GM19193 (cell line): ENCODE data around the gene MOCS2.

Experiments used
- POLR2A ChIP-seq: IDR thresholded peaks from 4 replicates; pipeline ENCODE4 v1.6.1; 2011; ENCODE audit not compliant: insufficient read depth, insufficient read length; ENCODE audit errors: extremely low read depth

MOCS2 gene

GRCh38 chr5:53076014-53076583 is 33.5 kb downstream of the MOCS2 start:
- no peak for TF ChIP-seq POLR2A

GRCh38 chr5:53073348-53073747 is 36.2 kb downstream of the MOCS2 start:
- TF ChIP-seq POLR2A = no peak

DNA sequence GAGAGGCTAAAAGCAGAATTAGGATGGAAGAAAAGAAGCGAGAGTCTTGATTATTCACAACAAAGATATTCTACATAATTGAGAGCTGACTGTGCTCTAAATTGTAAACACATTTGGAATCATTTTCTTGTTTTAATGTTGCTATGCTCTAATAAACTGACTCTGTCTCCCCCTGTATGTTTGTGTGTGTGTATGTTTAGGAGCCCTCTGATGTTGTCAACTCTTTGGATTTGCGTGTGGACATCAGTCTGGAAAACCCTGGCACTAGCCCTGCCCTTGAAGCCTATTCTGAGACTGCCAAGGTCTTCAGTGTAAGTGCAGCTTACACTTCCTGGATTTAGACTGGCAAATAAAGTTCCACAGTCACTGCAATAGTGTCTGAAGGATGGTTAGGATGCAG is 37.8 kb downstream of the MOCS2 start:
- TF ChIP-seq POLR2A = no peak

DNA sequence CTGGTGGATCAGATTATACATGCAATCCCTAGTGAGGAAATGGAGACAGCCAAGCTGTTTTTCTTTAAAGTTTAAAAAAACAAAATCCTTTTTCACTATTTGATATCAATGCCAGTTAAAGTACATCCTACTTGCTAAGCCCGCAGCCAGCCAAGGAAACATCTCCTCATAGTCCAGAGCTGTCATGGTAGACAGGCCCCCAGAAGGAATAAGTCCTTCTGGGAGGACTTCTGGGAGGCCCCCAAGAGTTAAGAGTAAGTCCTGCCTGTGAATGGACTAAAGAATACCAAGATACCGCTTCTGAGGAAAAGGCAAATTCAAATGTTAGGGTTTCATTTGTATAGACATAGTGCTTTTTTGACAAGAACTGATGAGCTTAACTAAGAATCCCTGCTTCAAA is 38.3 kb downstream of the MOCS2 start:
- TF ChIP-seq POLR2A = no peak

DNA sequence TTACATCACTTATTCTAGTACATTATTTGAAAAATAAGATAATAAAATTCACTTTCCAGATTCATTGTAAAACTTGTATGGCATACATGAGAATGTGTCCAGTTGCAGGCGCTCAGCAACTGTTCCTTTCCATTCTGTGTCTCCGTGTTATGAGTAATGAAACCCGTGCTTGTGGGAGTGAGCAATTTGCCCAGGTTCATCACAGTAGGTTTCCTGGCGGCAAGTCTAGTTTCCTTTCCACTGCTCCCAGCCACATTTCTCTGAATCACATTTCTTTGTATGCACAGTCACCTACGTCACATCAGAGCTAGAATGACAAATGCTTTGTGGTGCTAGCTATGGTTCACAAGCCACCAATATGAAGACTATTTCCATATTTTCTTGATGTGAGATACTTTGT is 39.9 kb downstream of the MOCS2 start:
- TF ChIP-seq POLR2A = no peak

DNA sequence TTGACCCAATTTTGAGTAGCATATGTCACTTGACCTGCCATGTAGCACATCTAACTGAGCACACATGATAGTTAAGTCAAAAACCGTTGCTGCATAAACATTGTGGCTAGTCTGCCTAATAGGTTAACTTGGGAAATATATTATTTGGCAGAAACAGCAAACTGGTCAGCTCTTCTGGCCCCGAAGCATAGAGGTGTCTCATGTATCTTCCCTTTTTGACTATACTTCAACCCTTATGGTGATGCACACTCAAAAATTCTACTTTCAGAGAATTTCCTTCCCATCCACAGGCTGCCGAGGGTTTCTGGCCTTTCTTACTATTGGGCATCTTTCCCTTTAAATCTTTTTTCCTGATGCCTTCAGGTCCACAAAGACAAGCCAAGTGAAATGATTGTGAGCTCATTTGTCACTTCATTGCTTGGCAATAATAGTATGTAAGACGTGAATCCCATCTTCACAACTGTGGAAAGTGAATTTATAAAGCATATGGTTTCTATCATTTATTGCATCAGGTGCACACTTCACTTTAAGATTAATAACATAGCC is 41.2 kb downstream of the MOCS2 start:
- no peak for TF ChIP-seq POLR2A

DNA sequence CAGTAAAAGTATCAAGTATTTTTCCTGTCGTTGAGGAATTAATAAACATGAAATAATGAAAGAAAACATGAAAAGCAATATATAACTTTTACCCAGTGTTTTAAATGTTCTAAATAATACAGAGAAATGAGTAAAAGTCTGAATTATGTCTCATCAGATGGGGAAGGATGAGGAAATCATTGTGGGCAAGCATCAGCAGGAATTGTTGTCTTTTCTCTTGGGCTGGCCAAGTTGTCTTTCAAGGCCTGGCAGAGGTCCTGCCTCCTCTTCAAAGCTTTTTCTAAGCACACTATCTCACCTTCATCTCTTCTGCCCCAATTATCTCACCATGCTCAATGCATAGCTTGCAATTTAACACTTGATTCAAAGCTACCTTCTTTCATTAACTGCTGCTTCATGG is 41.9 kb downstream of the MOCS2 start:
- TF ChIP-seq POLR2A = no peak

DNA sequence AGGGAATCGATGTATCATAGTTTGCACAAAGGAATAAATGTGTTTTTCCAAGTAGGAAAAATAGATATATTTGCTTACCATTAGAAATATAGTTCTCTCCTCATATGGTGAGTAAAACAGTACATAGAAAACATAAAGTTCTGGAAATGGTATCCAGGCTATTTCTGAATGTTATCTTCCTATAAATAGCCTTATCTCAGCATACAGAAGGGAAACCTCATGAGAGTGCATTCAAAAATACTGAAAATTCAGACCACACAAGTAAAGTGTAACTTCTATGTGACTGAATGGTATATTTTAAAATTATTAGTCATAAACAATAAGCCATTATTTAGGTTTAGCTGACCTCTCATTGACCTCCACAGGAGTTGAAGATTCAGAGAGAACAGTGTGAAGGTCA is 43.5 kb downstream of the MOCS2 start:
- no peak for TF ChIP-seq POLR2A

DNA sequence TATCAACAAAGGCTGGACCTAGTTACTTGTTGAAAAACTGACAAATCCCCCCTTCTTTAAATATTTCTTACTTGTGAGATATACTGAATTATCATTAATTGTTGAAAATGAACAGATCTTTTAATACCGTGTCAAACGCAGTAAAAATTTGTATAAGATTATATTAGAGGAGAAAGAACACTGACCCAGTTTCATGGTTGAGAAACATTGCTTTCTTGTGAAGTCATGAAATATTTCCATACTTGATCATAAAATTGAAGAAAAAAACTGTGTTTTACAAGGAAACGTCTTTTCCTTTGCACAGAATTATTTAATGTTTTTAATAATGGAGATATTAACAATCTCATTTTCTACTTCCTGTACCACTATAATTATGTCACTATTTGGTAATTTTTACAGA is 45.8 kb downstream of the MOCS2 start:
- no peak for TF ChIP-seq POLR2A

GRCh38 chr5:53063176-53063575 is 46.4 kb downstream of the MOCS2 start:
- no peak for TF ChIP-seq POLR2A

DNA sequence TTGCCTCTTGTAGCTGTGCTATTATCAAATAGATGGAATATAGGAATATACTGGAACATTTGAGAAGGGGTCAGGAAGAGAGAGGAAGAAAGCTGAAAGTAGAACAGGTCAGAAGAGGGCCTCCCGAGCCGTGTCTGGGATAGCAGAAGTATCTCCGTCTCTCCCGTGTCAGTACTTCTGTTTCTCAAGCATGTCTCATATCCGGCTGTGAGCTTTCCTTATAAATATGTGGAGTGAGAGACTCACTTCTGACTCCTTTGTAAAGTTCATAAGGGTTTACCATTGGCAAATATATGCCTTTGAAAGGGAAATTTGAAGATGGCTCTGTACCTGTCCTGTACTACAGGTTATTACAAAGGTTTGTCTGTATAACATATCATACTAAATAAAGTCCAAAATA is 50.3 kb downstream of the MOCS2 start:
- TF ChIP-seq POLR2A = no peak

GRCh38 chr5:53055365-53055764 is 54.2 kb downstream of the MOCS2 start:
- no peak for TF ChIP-seq POLR2A

DNA sequence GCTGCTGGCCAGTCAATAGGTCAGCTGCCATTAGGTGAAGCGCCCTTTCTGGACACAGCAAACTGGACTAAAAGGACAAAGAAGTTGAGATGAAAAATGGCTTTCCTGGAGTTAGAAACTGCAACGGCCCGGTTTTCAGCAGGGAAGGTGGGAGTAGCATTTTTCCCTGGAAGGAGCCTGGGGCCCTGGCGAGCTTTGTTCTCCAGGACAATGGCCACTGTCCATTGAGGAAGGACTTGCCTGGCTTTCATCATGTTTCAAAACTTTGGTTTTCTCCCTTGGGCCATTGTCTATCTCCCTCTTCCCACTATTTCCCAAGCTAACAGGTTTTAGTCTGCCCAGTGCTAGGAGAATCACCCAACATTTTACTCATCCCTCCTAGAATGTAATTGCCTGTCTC is 56.2 kb downstream of the MOCS2 start:
- no peak for TF ChIP-seq POLR2A

DNA sequence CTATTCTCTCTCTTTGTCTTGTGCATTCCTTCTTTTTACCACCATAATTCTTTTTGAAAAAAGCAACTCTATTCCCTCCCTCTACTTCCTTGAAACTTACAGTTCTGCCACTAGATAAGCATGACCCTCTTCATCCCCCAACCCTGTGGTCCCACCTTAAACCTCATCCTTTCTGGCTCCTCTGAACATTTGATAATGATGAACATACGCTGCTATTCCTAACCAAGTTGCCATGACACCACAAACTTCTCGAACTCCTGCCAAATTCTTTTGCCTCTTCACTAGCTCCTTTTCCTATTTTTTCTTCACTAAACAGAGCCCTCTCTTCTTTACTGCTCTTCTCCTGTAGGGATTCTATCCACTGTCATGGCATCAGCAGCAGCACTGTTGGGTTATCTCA is 57.1 kb downstream of the MOCS2 start:
- no peak for TF ChIP-seq POLR2A

DNA sequence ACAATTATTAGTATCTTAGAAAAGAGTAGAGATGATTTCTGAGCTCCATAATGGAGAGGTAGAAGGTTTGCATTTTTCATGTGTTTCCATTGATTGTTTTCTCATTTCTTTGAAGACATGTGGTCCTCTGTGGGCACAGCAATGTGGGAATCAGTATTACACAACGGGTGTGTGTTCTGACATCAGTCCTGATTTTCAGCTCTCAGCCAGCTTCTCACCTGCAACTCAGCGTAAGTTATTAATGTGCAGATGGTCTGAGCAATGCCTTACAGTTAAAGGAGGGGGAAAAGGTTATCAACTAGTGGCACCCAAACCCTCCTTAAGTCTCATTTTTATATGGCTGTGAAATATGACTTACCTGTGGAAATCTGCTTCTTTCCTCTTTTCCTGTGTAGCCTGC is 61.3 kb downstream of the MOCS2 start:
- no peak for TF ChIP-seq POLR2A
